ENCODE measurements around the gene ANKRD65.
"Not testable (repeated sequence)": the region's sequence is repeated elsewhere in the genome, so short reads cannot be mapped to it uniquely, and the experiment has no call there.

Gene ANKRD65

DNA sequence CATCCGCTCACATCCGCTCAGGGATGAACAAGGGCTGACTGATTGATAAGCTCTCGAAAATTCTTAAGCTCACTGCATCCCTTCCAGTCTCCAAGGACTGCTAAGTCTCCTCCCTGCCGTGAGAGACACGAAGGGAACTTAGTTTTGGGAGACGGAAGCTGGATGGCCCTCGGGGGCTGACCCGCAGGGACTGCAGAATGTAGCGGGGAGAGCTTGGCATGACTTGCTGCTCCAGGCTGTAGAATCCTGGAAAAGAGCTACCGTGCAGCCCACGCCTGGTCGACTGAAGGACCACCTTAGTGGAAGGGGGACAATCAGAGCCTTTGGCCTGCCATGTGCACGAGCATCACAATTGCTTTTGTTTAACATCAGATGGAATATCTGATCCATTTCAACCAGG is 5.3 kb downstream of the ANKRD65 start:
- DNase-seq = no peak

DNA sequence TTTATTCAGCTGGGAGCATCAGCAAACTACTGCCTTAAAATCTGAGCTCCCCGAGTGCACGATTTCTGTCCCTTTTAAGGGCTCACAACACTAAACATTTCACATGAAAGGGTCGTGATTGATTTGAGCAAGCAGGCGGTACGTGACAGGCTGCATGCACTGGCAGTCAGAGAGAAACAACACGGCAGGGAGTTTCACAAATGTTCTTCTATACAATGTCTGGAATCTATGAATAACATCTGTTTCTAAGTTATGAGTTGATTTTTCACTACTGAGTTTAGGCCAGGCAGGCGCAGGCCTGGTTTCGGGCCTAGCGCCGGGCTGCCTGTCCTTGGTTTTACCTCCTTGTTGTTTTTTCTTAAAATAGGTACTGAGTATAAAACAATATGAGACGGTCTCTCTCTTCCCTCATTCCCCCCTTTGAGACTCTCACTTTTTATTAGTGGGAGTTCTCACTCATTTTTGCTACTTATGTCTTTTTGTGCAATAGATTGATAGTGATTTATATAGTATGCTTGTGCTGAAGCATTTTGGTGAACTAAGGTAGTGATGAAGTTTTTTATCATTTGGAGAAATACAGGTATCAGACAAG is 8.7 kb downstream of the ANKRD65 start:
- DNase-seq = not testable (repeated sequence)

DNA sequence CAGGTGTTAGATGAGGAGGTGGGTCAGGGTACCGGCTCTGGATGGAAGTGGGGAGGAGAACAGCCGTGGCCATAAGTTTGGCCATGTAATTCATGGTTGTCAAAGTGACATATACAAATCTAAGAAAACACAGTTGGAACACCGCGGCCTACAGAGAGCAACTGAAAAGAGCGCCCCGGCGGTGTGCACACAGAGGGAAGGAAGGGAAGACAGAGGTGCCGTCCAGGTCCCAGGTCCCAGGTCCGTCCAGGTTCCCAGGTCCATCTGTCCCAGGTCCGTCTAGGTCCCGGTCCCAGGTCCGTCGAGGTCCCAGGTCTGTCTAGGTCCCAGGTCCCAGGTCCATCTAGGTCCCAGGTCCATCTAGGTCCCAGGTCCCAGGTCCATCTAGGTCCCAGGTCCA is 9.4 kb downstream of the ANKRD65 start:
- DNase-seq = no peak

DNA sequence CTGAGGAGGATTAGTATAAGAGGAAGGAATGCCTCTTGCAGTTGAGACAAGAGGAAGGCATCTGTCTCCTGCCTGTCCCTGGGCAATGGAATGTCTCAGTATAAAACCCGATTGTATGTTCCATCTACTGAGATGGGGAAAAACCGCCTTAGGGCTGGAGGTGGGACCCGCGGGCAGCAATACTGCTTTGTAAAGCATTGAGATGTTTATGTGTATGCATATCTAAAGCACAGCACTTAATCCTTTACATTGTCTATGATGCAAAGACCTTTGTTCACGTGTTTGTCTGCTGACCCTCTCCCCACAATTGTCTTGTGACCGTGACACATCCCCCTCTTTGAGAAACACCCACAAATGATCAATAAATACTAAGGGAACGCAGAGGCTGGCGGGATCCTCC is 10.8 kb downstream of the ANKRD65 start:
- not testable (repeated sequence) for DNase-seq

DNA sequence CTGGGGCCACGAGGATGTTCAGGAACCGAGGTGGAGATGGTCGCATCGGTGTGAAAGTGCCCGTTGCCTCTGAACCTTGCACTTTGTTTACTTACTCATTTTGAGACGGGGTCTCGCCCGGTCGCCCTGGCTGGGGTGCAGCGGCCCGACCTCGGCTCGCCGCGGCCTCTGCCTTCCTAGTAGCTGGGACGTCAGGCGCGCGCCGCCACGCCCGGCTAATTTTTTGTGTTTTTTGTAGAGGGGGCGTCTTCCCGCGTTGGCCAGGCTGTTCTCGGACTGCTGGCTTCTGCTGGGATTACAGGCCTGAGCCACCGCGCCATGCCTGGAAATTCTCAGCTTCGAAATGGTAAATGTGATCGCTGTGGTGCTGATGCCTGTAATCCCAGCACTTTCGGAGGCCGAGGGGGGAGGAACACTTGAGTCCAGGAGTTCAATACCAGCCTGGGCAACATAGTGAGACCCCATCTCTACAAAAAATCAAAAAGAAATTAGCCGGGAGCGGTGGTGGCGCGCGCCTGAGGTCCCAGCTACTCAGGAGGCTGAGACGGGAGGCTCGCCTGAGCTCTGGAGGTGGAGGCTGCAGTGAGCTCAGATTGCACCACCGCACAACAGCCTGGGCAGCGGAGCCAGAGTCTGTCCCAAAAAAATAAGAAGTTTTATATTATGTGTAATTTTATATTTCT is 13.3 kb downstream of the ANKRD65 start:
- peak in 1 of 3 experiments; percentile 54 for DNase-seq

DNA sequence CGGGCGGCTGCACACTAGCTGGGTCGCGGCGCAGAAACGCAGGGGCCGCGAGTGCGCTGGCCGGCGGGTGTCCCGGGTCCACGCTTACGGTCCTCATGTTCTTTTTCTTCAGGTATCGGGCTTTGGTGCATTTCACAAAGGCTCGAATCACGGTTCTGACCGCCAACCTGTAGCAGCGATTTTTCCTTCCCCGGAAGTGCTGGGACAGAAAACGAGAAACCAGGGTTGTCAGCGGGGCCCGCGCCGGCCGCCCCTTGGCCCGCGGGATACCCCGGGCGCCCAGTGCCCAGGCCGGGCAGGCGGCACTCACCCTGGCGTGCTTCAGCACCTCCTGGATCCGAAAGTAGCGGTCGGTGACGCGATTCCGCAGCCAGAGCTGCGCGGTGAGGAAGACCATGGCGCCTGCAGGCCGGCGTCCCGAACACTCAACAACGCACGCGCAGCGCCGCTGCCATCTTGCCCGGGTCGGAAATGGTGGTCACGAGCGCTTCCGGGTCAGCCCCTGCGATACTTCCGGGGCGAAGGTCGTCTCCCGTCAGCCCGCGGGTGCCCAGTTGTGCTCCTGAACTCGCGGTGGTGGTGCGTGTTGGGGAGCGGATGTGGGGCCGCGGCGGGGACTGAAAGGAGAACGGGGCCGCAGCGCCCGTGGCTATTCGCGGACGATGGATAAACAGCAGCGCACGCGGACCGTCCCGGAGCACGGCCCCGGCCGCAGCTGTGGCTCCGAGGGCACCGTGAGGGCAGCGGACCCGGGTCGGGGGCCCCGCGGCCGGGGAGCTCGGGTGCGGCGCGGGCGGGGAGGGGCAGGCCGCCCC is 14.0 kb downstream of the ANKRD65 start, which contains the start of gene MRPL20:
Gene MRPL20, minus strand, starts transcription at position 473 of the 815 bp plus-strand sequence. Its CDS starts 76 bp downstream, at position 397.
- DNase-seq = peak; percentile 91 to 95 (median 93)

DNA sequence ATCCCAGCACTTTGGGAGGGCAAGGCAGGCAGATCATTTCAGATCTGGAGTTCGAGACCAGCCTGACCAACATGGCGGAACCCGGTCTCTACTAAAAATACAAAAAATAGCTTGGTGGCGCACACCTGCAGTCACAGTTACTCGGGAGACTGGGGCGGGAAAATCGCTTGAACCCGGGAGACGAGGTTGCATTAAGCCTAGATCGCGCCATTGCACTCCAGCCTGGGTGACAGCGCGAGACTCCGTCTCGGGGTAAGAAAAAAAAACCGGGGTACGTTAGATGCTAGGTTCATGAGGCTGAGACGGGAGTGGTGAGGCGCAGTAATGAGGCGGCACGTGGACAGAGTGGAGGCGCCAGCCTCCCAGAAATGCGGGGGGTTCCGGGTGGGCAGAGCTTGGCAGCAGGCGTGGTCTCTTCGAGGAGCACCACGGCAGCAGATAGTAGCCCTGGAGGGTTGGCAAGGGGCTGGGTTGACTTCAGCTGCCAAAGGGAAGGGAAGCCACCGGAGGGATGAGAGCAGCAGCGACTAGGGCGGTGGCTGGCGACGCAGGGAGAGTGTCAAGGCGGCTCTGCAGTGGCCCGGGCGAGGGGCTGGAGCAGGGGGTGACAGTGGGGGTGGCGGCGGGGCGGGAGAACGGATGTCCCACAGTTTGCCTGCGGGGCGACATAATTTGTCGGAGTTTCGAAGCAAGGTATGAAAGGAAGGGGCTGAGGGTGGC is 14.8 kb downstream of the ANKRD65 start:
- peak in 1 of 3 experiments; percentile 30 for DNase-seq

DNA sequence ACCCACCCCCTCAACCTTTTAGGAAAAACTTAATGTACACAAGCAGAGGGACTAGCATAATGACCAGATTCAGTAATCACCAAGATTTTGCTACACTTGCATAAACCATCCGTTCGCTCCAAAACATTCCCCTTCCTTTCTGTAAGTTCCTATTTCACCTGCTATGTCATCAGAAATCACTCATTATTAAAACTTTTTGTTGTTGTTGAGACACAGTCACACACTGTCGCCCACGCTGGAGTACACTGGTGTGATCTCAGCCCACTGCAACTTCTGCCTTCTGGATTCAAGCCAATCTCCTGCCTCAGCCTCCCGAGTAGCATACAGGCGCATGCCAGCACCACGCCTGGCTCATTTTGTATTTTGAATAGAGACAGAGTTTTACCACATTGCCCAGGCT is 17.4 kb downstream of the ANKRD65 start:
- no peak for DNase-seq

DNA sequence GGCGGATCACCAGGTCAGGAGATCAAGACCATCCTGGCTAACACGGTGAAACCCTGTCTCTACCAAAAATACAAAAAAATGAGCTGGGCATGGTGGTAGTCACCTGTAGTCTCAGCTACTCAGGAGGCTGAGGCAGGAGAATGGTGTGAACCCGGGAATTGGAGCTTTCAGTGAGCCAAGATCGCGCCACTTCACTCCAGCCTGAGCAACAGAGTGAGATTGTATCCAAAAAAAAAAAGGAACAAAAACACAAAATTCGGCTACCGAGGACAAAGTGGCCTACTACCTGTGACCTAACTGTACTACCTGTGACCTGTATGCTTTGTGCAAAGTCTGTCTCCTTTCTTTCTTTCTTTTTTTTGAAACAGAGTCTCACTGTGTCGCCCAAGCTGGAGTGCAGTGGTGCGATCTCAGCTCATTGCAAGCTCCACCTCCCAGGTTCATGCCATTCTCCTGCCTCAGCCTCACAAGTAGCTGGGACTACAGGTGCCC is 18.1 kb downstream of the ANKRD65 start:
- not testable (repeated sequence) for DNase-seq

DNA sequence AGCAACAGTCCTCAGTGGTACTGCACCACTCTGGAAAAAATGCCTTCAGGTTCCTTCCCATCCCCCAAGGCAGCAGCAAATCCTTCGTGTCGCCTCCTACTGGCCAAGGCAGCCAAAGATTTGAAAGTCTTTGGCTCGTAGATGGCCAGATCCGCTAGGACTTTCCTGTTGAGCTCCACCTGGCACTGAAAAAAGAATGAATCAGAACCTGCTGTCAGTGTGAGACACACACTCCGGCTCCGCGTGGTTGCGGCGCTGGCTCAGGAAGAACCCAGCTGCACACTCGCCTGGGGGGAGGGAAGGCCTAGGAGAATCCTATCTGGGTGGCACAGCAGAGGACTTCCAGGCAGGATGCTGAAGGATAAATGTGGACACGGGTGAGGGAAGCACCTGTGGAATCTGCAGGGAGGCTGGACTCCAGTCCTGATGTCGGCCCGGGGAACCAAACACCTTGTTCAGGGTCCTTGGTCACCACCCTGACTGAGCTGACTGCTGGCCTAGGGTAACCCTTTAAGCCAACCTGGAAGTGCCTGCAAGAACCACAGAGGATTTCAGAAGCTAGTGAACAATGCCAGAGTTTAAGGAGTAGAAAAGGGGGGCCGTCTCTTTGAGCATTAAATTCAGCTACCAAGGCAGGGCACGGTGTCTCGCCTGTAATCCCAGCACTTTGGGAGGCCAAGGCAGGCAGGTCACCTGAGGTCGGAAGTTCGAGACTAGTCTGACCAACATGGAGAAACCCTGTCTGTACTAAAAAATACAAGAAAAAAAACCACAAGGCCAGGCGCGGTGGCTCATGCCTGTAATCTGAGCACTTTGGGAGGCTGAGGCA is 18.8 kb downstream of the ANKRD65 start:
- DNase-seq = peak in 1 of 3 experiments; percentile 36

DNA sequence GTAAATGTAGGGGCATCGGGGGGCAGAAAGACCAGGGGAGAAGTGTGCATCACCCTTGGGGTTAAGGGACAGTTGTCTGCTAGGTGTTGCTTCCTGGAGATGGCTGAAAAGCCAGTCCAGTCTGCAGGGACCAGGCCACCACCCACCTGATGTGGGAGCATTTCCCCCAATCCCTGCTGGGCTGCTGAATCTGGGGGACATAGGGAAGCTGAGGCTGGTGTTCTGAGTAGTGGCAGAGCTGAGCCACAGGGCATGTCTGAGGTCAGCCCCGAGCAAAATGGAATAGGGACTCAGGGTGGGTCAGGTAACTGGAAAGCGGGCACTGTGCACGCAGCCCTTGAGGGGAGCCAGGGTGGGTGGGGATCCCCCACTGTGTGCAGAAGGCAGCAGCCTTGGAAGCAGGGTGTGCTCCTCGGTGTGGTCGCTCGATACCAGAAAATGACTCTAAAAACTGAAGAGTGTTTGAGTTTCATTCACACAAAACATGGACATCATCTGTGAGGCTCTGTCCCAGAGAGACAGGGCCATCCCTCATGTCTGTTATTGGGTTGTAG is 19.5 kb downstream of the ANKRD65 start:
- no peak for DNase-seq

DNA sequence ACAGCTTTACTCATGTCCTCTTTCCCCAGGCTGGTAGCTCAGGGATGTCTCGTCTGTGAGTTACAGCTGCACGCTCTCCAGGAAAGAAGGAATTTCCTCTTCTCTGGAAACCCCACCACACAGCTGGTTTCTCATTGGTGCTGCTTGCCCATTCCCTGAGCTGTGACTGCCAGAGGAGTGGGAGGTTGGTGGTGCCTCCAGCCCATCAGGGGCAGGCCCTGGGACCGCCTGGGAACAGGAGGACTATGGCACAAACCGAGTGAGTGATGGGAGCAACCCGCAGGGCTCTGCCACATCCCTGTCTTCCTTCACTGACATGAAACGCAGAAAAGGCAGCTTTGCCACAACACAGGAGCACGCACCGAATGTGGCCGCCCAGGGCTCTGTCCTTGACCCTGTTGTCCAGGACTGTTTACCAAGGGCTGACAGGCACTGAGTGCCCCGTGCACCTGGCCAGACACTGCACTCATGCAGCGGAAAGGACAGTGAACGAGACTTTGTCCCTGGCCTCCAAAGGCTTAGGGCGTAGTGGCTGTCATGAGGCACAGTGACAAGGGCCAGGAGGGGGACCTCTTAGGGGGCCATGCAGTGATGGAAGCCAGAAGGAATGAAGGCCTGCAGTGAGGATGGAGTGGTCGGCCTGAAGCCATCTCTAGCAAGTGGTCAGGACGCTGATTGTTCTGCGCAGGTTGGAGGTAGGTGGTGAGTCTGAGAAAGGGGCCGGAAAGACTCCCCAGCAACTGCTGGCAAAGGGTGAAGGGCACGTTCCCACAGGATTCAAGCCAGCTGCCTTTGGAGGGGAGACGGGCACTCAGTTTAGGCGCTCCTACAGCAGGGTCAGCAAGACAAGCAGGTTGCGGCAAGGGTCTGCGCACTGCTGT is 20.3 kb downstream of the ANKRD65 start:
- no peak for DNase-seq

DNA sequence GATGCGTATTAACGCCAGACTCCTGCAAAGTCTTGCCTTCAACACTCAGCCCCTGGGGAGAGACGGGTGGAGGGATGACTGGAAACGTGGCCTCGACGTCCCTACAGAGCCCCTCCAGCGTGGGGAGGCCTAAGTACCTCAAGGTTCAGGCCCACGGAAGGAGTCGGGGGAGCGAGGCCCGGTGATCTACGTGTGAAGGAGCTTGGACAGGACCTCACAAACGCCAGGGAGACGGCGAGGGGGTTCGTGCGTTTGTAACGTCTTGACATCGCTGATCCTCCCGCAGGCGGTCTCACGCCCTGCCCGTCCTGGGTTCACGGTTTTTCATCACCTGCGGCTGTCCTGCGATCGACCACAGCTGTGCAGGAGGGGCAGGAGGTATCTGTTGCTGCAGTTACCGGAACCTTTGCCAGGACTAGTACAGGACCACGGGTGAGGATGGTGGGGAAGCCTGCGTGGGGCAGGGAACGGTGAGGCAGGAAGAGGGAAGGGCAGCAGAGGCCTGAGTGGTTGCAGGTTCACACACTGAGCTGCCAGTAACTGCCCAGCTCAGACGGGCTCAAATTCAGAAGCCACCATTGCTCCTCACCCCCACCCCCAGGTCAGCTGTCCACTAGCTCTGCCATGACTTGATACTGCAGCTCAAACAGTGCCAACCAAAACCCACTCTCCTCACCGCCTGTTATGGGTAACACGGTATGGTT is 21.1 kb downstream of the ANKRD65 start:
- DNase-seq = peak in 2 of 3 experiments; percentile 38 to 61

DNA sequence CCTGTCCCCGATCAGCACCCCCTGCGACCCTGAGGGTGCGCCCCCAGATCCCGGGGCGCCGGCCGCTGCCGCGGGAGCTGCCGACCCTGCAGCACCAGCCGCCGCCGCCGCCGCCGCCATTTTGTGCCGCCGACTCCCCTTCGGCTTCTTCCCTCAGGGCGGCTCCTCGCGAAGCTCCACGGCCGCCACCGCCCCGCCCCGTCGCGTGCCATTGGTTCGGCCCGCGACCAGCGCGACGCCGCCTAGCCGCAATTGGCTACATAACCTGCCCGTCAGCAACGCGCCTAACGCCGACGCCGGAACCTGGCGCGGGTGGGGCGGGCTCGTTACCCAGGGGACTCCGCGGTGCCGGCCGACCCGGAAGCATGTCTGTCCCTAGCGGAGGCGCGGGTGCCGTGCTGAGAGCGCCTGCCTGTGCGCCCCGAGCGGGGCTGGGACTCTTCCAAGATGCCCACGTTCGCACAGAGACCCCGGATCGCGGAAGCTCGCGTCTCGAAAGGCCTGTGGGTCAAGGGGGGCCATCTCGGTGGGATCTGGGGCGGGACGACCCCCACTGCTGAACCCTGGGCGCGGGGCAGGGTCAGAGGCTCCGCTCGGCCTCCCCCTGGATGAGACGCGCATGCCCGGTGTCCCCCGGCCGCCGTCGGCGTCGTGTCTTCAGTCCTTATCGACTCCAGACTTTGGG is 21.7 kb downstream of the ANKRD65 start, which contains the start of gene CCNL2:
Gene CCNL2, minus strand, starts transcription at position 149 of the 685 bp plus-strand sequence. Its CDS starts 29 bp downstream, at position 120.
- peak; percentile 98 to 99 (median 98) for DNase-seq

DNA sequence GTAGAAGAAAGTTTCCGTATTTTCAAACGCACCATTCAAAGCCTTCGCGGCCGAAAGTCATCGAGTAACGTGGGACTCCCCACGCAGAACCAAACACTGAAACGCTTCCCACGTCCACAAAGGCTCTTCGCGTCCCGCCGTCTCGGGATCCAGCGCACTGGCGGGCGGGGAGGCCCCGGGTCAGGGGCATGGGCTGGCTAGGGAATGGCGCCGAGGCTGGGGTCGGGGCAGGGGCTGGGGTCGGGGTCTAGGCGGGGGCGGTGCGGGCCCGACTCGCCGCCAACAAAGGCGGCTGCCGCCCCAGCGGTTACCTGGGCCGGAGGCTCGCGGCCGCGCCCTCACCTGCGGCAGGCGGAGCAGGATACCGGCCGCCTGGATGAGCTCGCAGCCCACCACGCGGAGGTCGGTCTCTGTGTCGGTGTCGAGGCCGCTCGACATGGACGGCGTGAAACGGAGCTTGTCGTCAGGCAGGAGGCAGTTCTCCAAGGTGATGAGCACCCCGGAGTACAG is 22.3 kb downstream of the ANKRD65 start:
- no peak for DNase-seq

DNA sequence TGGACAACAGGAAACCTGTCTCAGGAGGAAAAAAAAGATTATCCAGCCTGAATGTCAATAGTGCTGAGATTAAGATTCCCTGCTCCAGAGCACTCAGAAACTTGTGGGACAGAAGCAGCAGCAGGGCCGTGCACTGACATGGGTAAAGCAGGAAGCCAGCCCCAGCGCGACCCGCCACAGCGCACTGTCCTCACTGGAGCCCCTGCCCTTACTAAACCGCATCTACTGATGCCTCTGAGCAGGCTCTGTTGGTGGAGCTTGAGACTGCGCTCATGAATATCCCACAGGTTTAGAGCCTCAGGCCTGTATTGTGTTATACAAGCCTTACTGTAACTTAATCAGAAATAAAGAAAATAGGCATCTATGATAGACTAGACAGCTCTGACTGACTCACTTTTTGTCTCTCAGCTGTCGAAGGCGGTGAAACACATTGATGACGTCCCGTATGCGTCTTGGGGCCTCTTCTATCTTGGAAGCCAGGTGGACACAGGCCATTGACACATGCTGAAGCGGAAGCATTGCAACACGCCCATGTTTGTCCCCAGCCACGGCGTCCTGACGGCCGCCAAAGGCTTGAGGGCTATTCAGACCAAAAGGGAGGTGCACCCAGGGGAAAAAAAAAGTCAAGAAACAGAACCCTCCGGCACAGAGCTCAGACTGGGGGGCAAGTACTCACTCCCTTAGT is 23.1 kb downstream of the ANKRD65 start:
- no peak for DNase-seq

DNA sequence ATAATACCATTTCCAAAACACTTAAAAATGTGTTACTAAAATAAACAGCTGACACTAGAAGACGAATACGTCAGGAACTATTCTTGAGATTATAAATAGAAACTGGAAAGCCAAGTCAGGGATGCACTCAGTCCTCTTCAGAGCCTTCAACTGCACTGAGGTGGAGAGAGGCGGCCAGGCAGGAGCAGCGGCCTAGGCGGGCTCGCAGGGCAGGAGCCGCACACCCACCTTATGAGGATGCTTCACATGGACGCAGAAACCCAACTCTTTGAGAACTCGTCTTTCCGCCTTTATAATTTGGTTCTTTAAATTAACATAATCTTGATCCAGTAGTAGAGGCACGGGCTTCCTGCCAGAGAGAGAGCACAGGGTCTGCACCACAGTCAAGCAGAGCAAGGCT is 25.9 kb downstream of the ANKRD65 start:
- DNase-seq = no peak

DNA sequence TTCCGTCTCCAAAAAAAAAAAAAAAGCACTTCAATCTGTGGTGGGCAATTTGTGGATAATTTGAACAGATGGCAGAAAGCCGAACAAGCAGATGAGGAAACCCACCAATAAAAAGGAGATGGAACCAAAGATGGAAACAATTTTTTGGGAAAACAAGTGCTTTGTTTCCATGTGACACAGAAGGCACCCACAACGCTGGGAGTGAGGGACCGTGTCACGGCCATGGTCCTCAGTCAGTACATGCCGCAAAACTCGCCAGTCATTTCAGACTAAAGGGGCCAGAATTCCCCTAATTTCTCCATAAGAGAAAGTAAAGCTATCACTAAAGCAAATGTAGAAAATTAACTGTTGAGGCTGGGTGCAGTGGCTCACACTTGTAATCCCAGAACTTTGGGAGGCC is 27.0 kb downstream of the ANKRD65 start:
- no peak for DNase-seq
